Measurements from ENCODE around the gene CYP24A1. TPM values are rescaled to one million over a fixed set of nuclear protein-coding genes. Genes with fewer than 3 reads are reported as not detected.

Gene CYP24A1
- total RNA-seq, 1 donor from 2014 or later, result not detected

GRCh38 chr20:54199283-54199682 is 25.5 kb upstream of the CYP24A1 start:
- no peaks in the 10 kb centered on the region for H3K4me1 Mint-ChIP-seq (ENCODE audit: low read depth)
- peaks cover 5% of the 10 kb centered on the region for H3K27me3 Mint-ChIP-seq (ENCODE audit: low read depth)
- H3K36me3 Mint-ChIP-seq (ENCODE audit: low read depth), result no peaks in the 10 kb centered on the region

GRCh38 chr20:54197621-54198604 is 24.1 kb upstream of the CYP24A1 start:
- no peak overlapping the region for H3K27ac Mint-ChIP-seq

More at GRCh38 chr20:54199283-54199682, 25.5 kb upstream of the CYP24A1 start:
- no peaks in the 10 kb centered on the region for H3K9me3 Mint-ChIP-seq
- no peak overlapping the region for H3K4me3 Mint-ChIP-seq (ENCODE audit: low read depth)
- intact Hi-C loops (cut with micrococcal nuclease), result loop anchor here (1.0 kb wide), 1 partner anchor 103 kb away; no protein-coding TSS in a partner anchor
- DNase-seq (ENCODE audit: low spot score), result no peak
- no peak overlapping the region for H3K27ac Mint-ChIP-seq

GRCh38 chr20:54195483-54196472 is 22.0 kb upstream of the CYP24A1 start:
- no peaks in the 10 kb centered on the region for H3K9me3 Mint-ChIP-seq
- intact Hi-C loops (cut with micrococcal nuclease), result no loop called here
- no peak for DNase-seq (ENCODE audit: low spot score)

More at GRCh38 chr20:54197621-54198604, 24.1 kb upstream of the CYP24A1 start:
- intact Hi-C loops (cut with micrococcal nuclease), result no loop called here
- Mint-ChIP-seq H3K4me3 (ENCODE audit: low read depth) (no peak overlapping the region), H3K36me3 (ENCODE audit: low read depth) (no peaks in the 10 kb centered on the region), H3K4me1 (ENCODE audit: low read depth) (no peaks in the 10 kb centered on the region), H3K27me3 (ENCODE audit: low read depth) (peaks cover 9% of the 10 kb centered on the region), H3K9me3 (no peaks in the 10 kb centered on the region)
- DNase-seq (ENCODE audit: low spot score), result no peak

GRCh38 chr20:54194724-54195438 is 21.1 kb upstream of the CYP24A1 start:
- intact Hi-C loops (cut with micrococcal nuclease), result no loop called here

More at GRCh38 chr20:54195483-54196472, 22.0 kb upstream of the CYP24A1 start:
- Mint-ChIP-seq H3K36me3 (ENCODE audit: low read depth) (no peaks in the 10 kb centered on the region), H3K27ac (no peak overlapping the region), H3K27me3 (ENCODE audit: low read depth) (peaks cover 8% of the 10 kb centered on the region), H3K4me3 (ENCODE audit: low read depth) (no peak overlapping the region), H3K4me1 (ENCODE audit: low read depth) (no peaks in the 10 kb centered on the region)

DNA sequence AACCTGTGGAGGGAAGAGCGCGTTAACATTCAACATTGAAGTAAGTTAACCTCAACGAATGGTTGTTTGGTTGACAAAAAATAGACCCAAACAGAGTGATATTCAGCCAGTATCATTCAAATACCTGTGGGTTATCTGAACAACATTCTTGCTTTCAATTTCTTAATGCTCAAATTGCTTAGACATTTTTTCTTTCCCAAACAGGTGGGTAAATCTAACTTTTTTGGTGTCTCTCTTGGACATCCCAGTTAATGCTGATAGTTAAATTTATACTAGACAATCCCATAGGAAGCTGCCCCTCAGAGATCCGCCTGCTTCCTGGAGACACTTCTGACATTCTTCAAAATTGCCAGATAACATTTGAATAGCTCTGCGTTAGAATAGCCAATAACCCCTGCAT is 20.0 kb upstream of the CYP24A1 start:
- Mint-ChIP-seq H3K27ac (no peak overlapping the region), H3K9me3 (no peaks in the 10 kb centered on the region), H3K36me3 (ENCODE audit: low read depth) (no peaks in the 10 kb centered on the region), H3K27me3 (ENCODE audit: low read depth) (peaks cover 12% of the 10 kb centered on the region), H3K4me3 (ENCODE audit: low read depth) (no peak overlapping the region), H3K4me1 (ENCODE audit: low read depth) (no peaks in the 10 kb centered on the region)
- intact Hi-C loops (cut with micrococcal nuclease), result no loop called here
- DNase-seq (ENCODE audit: low spot score), result no peak

More at GRCh38 chr20:54194724-54195438, 21.1 kb upstream of the CYP24A1 start:
- Mint-ChIP-seq H3K4me1 (ENCODE audit: low read depth) (no peaks in the 10 kb centered on the region), H3K27ac (no peak overlapping the region), H3K9me3 (no peaks in the 10 kb centered on the region), H3K27me3 (ENCODE audit: low read depth) (peaks cover 8% of the 10 kb centered on the region), H3K36me3 (ENCODE audit: low read depth) (no peaks in the 10 kb centered on the region), H3K4me3 (ENCODE audit: low read depth) (no peak overlapping the region)
- DNase-seq (ENCODE audit: low spot score), result no peak

DNA sequence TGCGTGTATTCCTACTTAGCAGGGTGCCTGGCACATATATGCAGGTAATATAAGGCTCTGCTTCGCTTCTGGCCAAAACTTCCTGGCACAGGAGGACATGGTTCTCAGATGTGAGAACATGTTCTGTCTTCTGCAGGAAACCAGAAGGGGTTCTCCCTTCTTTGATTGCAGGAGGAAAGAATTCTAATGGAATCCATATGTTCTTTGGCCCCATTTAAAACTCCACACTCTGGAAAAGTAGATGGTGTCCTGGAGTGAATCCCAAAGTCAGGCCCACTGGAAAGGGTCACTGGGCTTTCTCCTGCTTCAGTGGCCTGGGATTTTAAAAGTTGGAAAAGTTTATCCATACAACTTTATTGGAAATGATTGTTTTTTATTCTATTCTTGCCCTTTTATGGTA is 16.4 kb upstream of the CYP24A1 start:
- H3K4me3 Mint-ChIP-seq (ENCODE audit: low read depth), result no peak overlapping the region
- H3K4me1 Mint-ChIP-seq (ENCODE audit: low read depth), result no peaks in the 10 kb centered on the region
- H3K27me3 Mint-ChIP-seq (ENCODE audit: low read depth), result peaks cover 13% of the 10 kb centered on the region
- H3K36me3 Mint-ChIP-seq (ENCODE audit: low read depth), result no peaks in the 10 kb centered on the region
- H3K27ac Mint-ChIP-seq, result no peak overlapping the region
- no peaks in the 10 kb centered on the region for H3K9me3 Mint-ChIP-seq
- intact Hi-C loops (cut with micrococcal nuclease), result no loop called here
- no peak for DNase-seq (ENCODE audit: low spot score)

DNA sequence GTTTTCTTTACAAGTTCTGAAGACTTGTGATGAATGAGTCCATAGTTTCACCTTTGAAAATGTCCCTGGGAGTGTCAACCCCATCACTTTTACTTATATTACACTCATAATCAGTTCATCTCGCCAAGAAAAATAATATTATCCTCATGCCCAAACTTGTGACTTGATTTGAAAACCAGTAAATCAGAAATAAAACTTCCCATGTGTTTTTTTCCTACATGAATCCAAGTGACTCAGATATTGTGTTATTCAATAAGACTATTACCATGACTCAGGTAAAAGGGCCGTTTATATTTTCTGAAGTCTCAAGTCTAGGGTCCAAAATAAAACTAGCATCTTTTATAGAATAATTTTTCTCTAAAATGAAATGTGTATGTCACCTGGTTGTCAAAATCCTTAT is 15.8 kb upstream of the CYP24A1 start:
- DNase-seq (ENCODE audit: low spot score), result no peak
- Mint-ChIP-seq H3K4me3 (ENCODE audit: low read depth) (no peak overlapping the region), H3K27me3 (ENCODE audit: low read depth) (peaks cover 19% of the 10 kb centered on the region), H3K4me1 (ENCODE audit: low read depth) (no peaks in the 10 kb centered on the region), H3K27ac (no peak overlapping the region), H3K9me3 (no peaks in the 10 kb centered on the region), H3K36me3 (ENCODE audit: low read depth) (no peaks in the 10 kb centered on the region)
- intact Hi-C loops (cut with micrococcal nuclease), result no loop called here

GRCh38 chr20:54188132-54188849 is 14.5 kb upstream of the CYP24A1 start:
- H3K36me3 Mint-ChIP-seq (ENCODE audit: low read depth), result no peaks in the 10 kb centered on the region
- no peak for DNase-seq (ENCODE audit: low spot score)
- H3K27me3 Mint-ChIP-seq (ENCODE audit: low read depth), result peaks cover 24% of the 10 kb centered on the region
- H3K4me3 Mint-ChIP-seq (ENCODE audit: low read depth), result no peak overlapping the region
- intact Hi-C loops (cut with micrococcal nuclease), result no loop called here
- H3K27ac Mint-ChIP-seq, result no peak overlapping the region
- no peaks in the 10 kb centered on the region for H3K9me3 Mint-ChIP-seq
- H3K4me1 Mint-ChIP-seq (ENCODE audit: low read depth), result no peaks in the 10 kb centered on the region

DNA sequence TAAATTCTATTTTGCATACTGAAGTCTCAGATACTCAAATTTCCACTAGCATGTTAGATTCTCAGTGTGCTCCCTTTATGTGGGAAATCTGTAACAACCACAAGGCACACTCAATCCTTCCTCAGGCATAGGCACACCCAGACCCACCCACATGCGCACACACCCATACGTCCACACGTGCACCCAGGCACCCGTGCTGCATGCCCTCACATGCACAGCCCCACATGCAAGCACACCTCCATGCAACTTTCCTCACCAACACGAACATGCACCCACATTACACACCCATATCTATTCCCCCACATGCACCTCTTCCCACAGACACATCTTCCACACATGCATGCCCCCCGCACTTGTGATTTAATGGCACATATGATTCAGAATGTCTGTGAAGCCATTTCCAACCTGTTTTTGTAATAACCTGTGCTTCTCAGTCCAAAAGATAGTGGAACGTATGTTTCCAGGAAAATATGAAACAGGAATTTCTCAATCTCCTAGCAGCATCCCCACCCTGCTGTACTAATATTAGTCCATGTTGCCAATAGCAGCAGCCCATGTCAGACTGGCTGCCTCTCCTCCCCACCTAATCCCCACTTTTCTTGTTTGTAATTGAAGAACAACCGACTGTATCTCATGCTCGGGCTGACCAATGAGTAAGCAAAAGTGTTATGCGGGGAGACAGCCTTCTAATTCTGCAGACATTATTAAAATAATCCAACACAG is 11.3 kb upstream of the CYP24A1 start:
- no peak for DNase-seq (ENCODE audit: low spot score)
- H3K36me3 Mint-ChIP-seq (ENCODE audit: low read depth), result no peaks in the 10 kb centered on the region
- H3K27me3 Mint-ChIP-seq (ENCODE audit: low read depth), result peaks cover 37% of the 10 kb centered on the region
- no peak overlapping the region for H3K4me3 Mint-ChIP-seq (ENCODE audit: low read depth)
- intact Hi-C loops (cut with micrococcal nuclease), result no loop called here
- H3K4me1 Mint-ChIP-seq (ENCODE audit: low read depth), result no peaks in the 10 kb centered on the region
- H3K9me3 Mint-ChIP-seq, result no peaks in the 10 kb centered on the region
- no peak overlapping the region for H3K27ac Mint-ChIP-seq

- no peak overlapping the region for H3K4me3 Mint-ChIP-seq (ENCODE audit: low read depth)
- H3K36me3 Mint-ChIP-seq (ENCODE audit: low read depth), result no peaks in the 10 kb centered on the region
- H3K27me3 Mint-ChIP-seq (ENCODE audit: low read depth), result peaks cover 36% of the 10 kb centered on the region
- H3K4me1 Mint-ChIP-seq (ENCODE audit: low read depth), result no peaks in the 10 kb centered on the region
- H3K27ac Mint-ChIP-seq, result no peak overlapping the region
- DNase-seq (ENCODE audit: low spot score), result no peak
- intact Hi-C loops (cut with micrococcal nuclease), result no loop called here
- H3K9me3 Mint-ChIP-seq, result no peaks in the 10 kb centered on the region
These were observed 10.3 kb upstream of the CYP24A1 start for GRCh38 chr20:54184071-54184470.

DNA sequence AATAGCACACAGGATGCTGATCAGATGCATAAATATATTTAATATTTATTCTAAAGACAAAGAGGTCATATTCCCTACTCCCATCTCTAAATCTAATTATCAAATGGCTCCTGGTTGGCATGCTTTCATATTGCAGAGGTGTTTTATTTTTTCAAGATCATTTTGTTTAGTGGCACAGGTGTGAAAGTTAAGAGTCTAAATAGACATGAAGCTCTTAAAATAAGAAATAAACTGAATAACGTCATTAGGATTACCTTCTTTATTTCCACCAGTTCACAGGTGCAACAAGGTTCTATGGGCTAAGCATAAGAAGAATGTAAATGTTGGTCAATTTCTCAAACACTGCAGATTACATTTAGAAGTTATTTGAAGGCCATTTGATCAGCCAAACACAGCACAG is 7.1 kb upstream of the CYP24A1 start:
- no peak overlapping the region for H3K27ac Mint-ChIP-seq
- peaks cover 48% of the 10 kb centered on the region for H3K27me3 Mint-ChIP-seq (ENCODE audit: low read depth)
- H3K36me3 Mint-ChIP-seq (ENCODE audit: low read depth), result no peaks in the 10 kb centered on the region
- no peak overlapping the region for H3K4me3 Mint-ChIP-seq (ENCODE audit: low read depth)
- H3K9me3 Mint-ChIP-seq, result no peaks in the 10 kb centered on the region
- no peak for DNase-seq (ENCODE audit: low spot score)
- intact Hi-C loops (cut with micrococcal nuclease), result no loop called here
- no peaks in the 10 kb centered on the region for H3K4me1 Mint-ChIP-seq (ENCODE audit: low read depth)

All from activated T-helper 2 cell treated with anti-CD3 and anti-CD28 coated beads, Interferon-gamma antibody, Interleukin-2, Interleukin-4, amounts not matched to agents 10 μg/mL and 5 μg/mL and 100 μg/mL, durations not matched to agents 14 hours and 24 hours and 36 hours (primary cell).